K562 (cell line): Measurements from ENCODE around the gene KAZN. TPM values are rescaled to one million over a fixed set of nuclear protein-coding genes. Genes with fewer than 3 reads are reported as not detected.

Experiments used
- ATAC-seq: fragments of 200-7000 bp; cut with Tn5 transposase; 3 replicates; pipeline ENCODE4 v1.9.1; 2020; ENCODE audit warnings: moderate library complexity
- BruUV-seq: library from RNA; stranded (reverse); fragments of 400-500 nt; replicated peaks from 2 replicates; lab custom pipeline; 2021; lab: Mats Ljungman, UMichigan
- CTCF ChIA-PET: fragments of 300-600 bp; formaldehyde crosslinking; extraction: SDS; loops from one replicate; lab custom pipeline; 2021; ENCODE audit warnings: low intra/inter-chr PET ratio; lab: Yijun Ruan, JAX
- POLR2A ChIA-PET: fragments of 300-600, 350-650 bp; sonication (Branson Sonifier 250); formaldehyde crosslinking; extraction: SDS; loops from one replicate; lab custom pipeline; 2021; ENCODE audit warnings: antibody characterized with exemption, inconsistent platforms; lab: Yijun Ruan, JAX
- DNase-seq, 4 experiments: peaks; one replicate each; pipeline versions ENCODE4 v3.0.0 to v3.0.0-alpha.2; 2011 to 2018; ENCODE audit warnings: low spot score in 3 of 4, mixed read lengths in 3 of 4; ENCODE audit errors: extremely low read depth in 1 of 4
- FAIRE-seq: peaks from 2 replicates; lab custom pipeline; 2011; peaks lifted over from hg19 to GRCh38; lab: Jason Lieb, UNC
- H2AFZ ChIP-seq: 2 replicates; pipeline ENCODE4 v1.6.0; 2011; ENCODE audit warnings: low read depth, low read length, control low read depth, inconsistent platforms
- H3K27ac ChIP-seq: fragments of 200-600 bp; 3 replicates; pipeline ENCODE4 v1.8.0; 2011; ENCODE audit warnings: low read depth, mild to moderate bottlenecking, control low read depth, inconsistent platforms, low read length, moderate library complexity, mixed read lengths; ENCODE audit errors: extremely low read depth
- H3K27me3 ChIP-seq, 2 experiments: fragments of 300-600 bp in 1 of 2; 2 replicates in 1 of 2; 3 replicates in 1 of 2; pipeline versions ENCODE4 v1.6.0 to v1.8.0; 2011; ENCODE audit warnings: inconsistent platforms in 2 of 2, low read length in 2 of 2, mild to moderate bottlenecking in 1 of 2, mixed read lengths in 1 of 2, moderate library complexity in 1 of 2; ENCODE audit not compliant: control insufficient read depth in 2 of 2, insufficient read depth in 2 of 2
- H3K36me3 ChIP-seq: fragments of 300-600 bp; 3 replicates; pipeline ENCODE4 v1.8.0; 2011; ENCODE audit warnings: mild to moderate bottlenecking, low read length, inconsistent platforms; ENCODE audit not compliant: control insufficient read depth, insufficient read depth
- H3K4me1 ChIP-seq, 2 experiments: fragments of 200-600 bp in 1 of 2; replicated peaks in 1 of 2; 2 replicates in 1 of 2; 3 replicates in 1 of 2; pipeline versions ENCODE4 v1.5.1 to v1.8.0; 2011; ENCODE audit warnings: inconsistent platforms in 2 of 2, low read length in 2 of 2, mild to moderate bottlenecking in 1 of 2, mixed read lengths in 1 of 2, moderate library complexity in 1 of 2; ENCODE audit not compliant: control insufficient read depth in 2 of 2, insufficient read depth in 2 of 2
- H3K4me2 ChIP-seq: 2 replicates; pipeline ENCODE4 v1.6.1; 2011; ENCODE audit warnings: low read length, control low read depth, inconsistent platforms, mixed read lengths; ENCODE audit not compliant: insufficient read depth
- H3K4me3 ChIP-seq: fragments of 200-600 bp; sonication (generic), shearing (Covaris generic); 2 replicates; pipeline ENCODE4 v1.5.1; 2016; ENCODE audit warnings: control low read depth, inconsistent platforms
- H3K79me2 ChIP-seq: fragments of 200-600 bp; 3 replicates; pipeline ENCODE4 v1.8.0; 2011; ENCODE audit warnings: low read length, inconsistent platforms; ENCODE audit not compliant: control insufficient read depth, insufficient read depth
- H3K9ac ChIP-seq, 2 experiments: 2 replicates each; pipeline versions ENCODE4 v1.6.0 to v1.6.1; 2011; ENCODE audit warnings: low read depth in 2 of 2, low read length in 2 of 2, control low read depth in 1 of 2, inconsistent platforms in 1 of 2, mild to moderate bottlenecking in 1 of 2, mixed read lengths in 1 of 2; ENCODE audit not compliant: insufficient read depth in 1 of 2
- H3K9me1 ChIP-seq: one replicate; pipeline ENCODE4 v1.6.0; 2011; ENCODE audit warnings: inconsistent platforms, mild to moderate bottlenecking, low read length, moderate library complexity; ENCODE audit not compliant: control insufficient read depth, insufficient read depth
- H3K9me3 ChIP-seq: replicated peaks from 2 replicates; pipeline ENCODE4 v1.5.1; 2011; ENCODE audit warnings: low read depth, low read length, inconsistent platforms; ENCODE audit not compliant: control insufficient read depth, insufficient read depth
- H4K20me1 ChIP-seq: replicated peaks from 2 replicates; pipeline ENCODE4 v1.6.1; 2011; ENCODE audit warnings: low read length, inconsistent platforms, mixed read lengths; ENCODE audit not compliant: control insufficient read depth, insufficient read depth
- BRF2 ChIP-seq: IDR thresholded peaks from 3 replicates; pipeline ENCODE4 v1.6.1; 2011; ENCODE audit warnings: borderline replicate concordance, mild to moderate bottlenecking; ENCODE audit not compliant: insufficient read length, insufficient read depth
- FOXA1 ChIP-seq: fragments of 450-650 bp; IDR thresholded peaks from 2 replicates; pipeline ENCODE4 v1.6.1; 2016; ENCODE audit warnings: mild to moderate bottlenecking, borderline replicate concordance
- MYNN ChIP-seq, 2 experiments: sonication (generic); formaldehyde crosslinking in 1 of 2; IDR thresholded peaks; 2 replicates each; pipeline versions ENCODE4 v1.5.0 to v1.6.1; 2016 to 2020; ENCODE audit warnings: antibody characterized with exemption in 1 of 2, missing genetic modification reagents in 1 of 2
- TGIF2 ChIP-seq: sonication (generic); formaldehyde crosslinking; IDR thresholded peaks from 2 replicates; pipeline ENCODE4 v1.8.1; 2022; ENCODE audit warnings: mild to moderate bottlenecking, missing genetic modification reagents, moderate library complexity
- WGBS: fragments of 100-300 bp; shearing (Covaris generic); methylation state at CpG from one replicate; pipeline ENCODE4 v1.1.6; 2016; ENCODE audit warnings: low coverage, mixed read lengths; ENCODE audit not compliant: insufficient coverage; ENCODE audit errors: missing lambda C conversion rate; 5-methylcytosine and 5-hydroxymethylcytosine counted together
- in situ Hi-C: fragments of 300-500 bp; cut with MboI; formaldehyde crosslinking; loops from 4 replicates; pipeline ENCODE4 v1.15.0; 2018; ENCODE audit warnings: inconsistent platforms, mixed read lengths
- intact Hi-C: fragments of 100-400 bp; cut with micrococcal nuclease; formaldehyde crosslinking; loops from 2 replicates; pipeline ENCODE4 v1.14.2; 2022
- polyA plus RNA-seq, 8 experiments: library from polyadenylated mRNA; depleted of rRNA in 4 of 8; stranded (reverse) in 5 of 8; unstranded in 3 of 8; fragments of >200 nt; fragmentation: Nextera tagmentation in 2 of 8; fragmentation: Illumina TruSeq in 1 of 8; extraction: Ambion mirVana in 2 of 8; extraction: Trizol in 1 of 8; gene quantifications; 2 replicates each; pipeline versions ENCODE4 v1.2.1 to v1.2.3, GENCODE V29; 2011 to 2014; ENCODE audit warnings: inconsistent platforms in 1 of 8, missing spikeins in 1 of 8
- total RNA-seq, 7 experiments: library from RNA; depleted of rRNA in 6 of 7; stranded (reverse); fragments of >200 nt in 6 of 7; fragmentation: Illumina TruSeq in 2 of 7; extraction: Trizol in 2 of 7; gene quantifications; 2 replicates each; pipeline versions ENCODE4 v1.2.1 to v1.2.3, GENCODE V29; 2011 to 2021; ENCODE audit warnings: low replicate concordance in 1 of 7
- TF ChIP-seq, protein P1 (sequence below): sonication (generic); formaldehyde crosslinking; IDR thresholded peaks from 2 replicates; pipeline ENCODE4 v1.8.1; 2023; ENCODE audit warnings: mild to moderate bottlenecking, missing genetic modification reagents

Gene KAZN
- total and polyA plus RNA-seq, 9 of the 15 experiments (the other 6 are each of a cell fraction or from before 2014, with no cell fraction given): 2.1 to 21.6 (median 5.4) TPM

GRCh38 chr1:15034656-15035055, 436.2 kb downstream of the KAZN start:
- DNase-seq: no peak
- Histone ChIP-seq H3K79me2 (no peaks in the 10 kb centered on the region), H3K27ac (no peak overlapping the region), H3K9me1 (no peaks in the 10 kb centered on the region), H2AFZ (no peak overlapping the region), H3K36me3 (peaks cover 13% of the 10 kb centered on the region; the same call in 2 of the 3 replicates), H3K4me2 (no peak overlapping the region), H3K9ac (peak overlapping the region in 1 of 2 experiments; percentile 48; a peak in 1 of 4 replicates), H4K20me1 (0 out of 2 replicates have a peak, but pooled peaks cover 7% of the 10 kb centered on the region), H3K4me1 (peaks cover 5 to 12% of the 10 kb centered on the region in 2 experiments; a peak in 1 of 5 replicates), H3K27me3 (no peaks in the 10 kb centered on the region; a peak in 1 of 5 replicates), H3K9me3 (no peaks in the 10 kb centered on the region)
- POLR2A ChIA-PET: no interaction called here
- intact Hi-C loops (no loop called here), in situ Hi-C loops (no loop called here)
- CTCF ChIA-PET: no interaction called here
- no peak for FAIRE-seq
- no peak for ATAC-seq
- 79% methylated on average over 12 of the region's 16 CpGs for WGBS
- TF ChIP-seq TGIF2 (CRISPR knock-in tag): no peak
- TF ChIP-seq, protein P1, sequence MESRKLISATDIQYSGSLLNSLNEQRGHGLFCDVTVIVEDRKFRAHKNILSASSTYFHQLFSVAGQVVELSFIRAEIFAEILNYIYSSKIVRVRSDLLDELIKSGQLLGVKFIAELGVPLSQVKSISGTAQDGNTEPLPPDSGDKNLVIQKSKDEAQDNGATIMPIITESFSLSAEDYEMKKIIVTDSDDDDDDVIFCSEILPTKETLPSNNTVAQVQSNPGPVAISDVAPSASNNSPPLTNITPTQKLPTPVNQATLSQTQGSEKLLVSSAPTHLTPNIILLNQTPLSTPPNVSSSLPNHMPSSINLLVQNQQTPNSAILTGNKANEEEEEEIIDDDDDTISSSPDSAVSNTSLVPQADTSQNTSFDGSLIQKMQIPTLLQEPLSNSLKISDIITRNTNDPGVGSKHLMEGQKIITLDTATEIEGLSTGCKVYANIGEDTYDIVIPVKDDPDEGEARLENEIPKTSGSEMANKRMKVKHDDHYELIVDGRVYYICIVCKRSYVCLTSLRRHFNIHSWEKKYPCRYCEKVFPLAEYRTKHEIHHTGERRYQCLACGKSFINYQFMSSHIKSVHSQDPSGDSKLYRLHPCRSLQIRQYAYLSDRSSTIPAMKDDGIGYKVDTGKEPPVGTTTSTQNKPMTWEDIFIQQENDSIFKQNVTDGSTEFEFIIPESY (CRISPR knock-in tag): peak; percentile 87
- no peak for TF ChIP-seq FOXA1
- TF ChIP-seq BRF2: no peak
- no peak for TF ChIP-seq MYNN (IDR thresholded peaks at IDR 0.05)
- TF ChIP-seq MYNN (CRISPR knock-in tag; IDR thresholded peaks at IDR 0.05): no peak
- TF ChIP-seq, all 486 proteins: peak for 1
- no TSS peak for BruUV-seq
- no peak overlapping the region for H3K4me3 ChIP-seq
